ENCODE measurements around the gene INPP5A. TPM values are rescaled to one million over a fixed set of nuclear protein-coding genes. Genes with fewer than 3 reads are reported as not detected.
A peak's percentile ranks its signal among the peaks of the same experiment; 100 is the strongest.

INPP5A gene
- polyA plus RNA-seq, 3 donors: 31.5 to 35.4 (median 33.1) TPM

- DNase-seq: no peak
Observed at GRCh38 chr10:132515811-132516726, 21.5 kb upstream of the INPP5A start.

- DNase-seq: peak; percentile 90
Observed at GRCh38 chr10:132516771-132517725, 20.5 kb upstream of the INPP5A start.

DNA sequence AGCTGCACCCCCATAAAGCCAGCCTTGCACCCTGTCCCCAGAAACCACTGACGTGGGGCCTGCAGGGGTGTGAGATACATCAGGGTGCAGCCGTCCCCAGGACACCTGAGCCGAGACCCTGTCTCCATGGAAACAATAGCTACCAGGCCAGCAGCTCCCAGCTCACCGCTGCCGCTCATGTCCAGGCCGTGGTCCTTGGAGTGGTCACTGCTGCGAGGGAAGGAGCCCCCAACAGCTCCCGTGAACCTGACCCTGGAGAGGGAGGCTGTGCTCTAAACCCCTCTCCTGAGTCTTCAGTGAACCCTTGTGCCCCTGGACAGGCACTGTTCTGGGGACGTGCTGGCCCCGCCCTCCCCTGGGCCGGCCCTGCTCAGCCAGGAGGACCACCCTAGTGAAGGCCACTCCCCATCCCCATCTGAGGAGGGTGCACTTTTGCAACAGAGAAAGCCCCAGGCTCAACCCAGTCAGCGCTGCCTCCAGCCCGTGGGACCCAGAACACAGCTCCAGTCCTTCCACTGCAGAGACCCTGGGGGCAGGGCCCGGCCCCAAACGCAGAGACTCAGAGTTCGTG is 19.6 kb upstream of the INPP5A start:
- DNase-seq: no peak

GRCh38 chr10:132518572-132519381 is 18.8 kb upstream of the INPP5A start:
- DNase-seq: no peak

- DNase-seq: no peak
Observed at GRCh38 chr10:132519382-132520176, 18.0 kb upstream of the INPP5A start.

DNA sequence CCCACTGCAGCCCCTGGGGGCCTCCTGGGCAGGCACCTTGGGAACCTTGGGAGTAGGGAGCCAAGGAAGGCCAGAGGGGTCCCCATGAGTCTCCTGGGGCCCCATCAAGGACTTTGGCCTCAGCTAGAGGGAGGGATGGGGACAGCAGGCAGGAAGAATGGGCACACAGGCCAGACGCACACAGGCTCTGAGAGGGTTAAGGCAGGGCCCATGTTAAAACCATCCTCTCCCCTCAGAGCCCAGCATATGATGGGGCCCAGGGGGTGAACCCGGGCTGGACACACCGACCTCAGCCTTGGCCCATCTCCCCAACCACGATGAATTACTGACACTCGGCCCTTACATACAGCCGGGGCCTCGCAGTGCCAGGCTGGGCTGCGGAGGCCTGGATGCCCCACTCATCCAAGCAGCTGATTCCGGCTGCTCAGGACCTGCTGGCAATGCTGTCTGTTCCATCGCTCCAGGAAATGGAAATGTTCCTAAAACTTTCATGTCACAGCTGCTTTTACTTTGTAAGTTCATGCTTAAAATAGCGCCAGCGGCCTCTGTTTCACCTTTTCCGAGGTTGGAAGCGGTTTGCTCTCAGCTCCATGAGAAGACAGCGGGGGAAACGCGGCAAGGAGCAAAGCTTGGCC is 17.3 kb upstream of the INPP5A start:
- peak; percentile 78 for DNase-seq

DNA sequence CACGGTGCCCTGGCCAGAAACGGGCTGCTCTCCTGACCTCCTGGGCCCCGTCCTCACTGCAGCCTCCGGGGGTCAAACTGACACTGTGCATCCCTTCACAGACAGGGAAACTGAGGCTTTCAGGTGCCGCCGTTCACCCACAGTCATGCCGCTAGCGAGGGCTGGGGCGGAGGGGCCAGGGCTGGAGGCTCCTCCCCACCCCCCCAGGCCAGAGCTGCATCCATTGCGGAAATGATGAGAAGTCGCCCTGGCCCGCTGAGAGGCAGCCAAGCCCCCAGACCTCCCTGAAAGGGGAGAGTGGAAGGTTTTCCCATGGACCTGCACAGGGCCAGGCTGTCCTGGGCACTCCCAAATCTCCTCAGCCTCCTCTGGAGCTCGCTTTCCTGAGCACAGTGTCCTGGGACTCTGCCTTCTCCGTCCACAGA is 16.5 kb upstream of the INPP5A start:
- DNase-seq: no peak

- DNase-seq: no peak
Observed at GRCh38 chr10:132521466-132522102, 16.0 kb upstream of the INPP5A start.

DNA sequence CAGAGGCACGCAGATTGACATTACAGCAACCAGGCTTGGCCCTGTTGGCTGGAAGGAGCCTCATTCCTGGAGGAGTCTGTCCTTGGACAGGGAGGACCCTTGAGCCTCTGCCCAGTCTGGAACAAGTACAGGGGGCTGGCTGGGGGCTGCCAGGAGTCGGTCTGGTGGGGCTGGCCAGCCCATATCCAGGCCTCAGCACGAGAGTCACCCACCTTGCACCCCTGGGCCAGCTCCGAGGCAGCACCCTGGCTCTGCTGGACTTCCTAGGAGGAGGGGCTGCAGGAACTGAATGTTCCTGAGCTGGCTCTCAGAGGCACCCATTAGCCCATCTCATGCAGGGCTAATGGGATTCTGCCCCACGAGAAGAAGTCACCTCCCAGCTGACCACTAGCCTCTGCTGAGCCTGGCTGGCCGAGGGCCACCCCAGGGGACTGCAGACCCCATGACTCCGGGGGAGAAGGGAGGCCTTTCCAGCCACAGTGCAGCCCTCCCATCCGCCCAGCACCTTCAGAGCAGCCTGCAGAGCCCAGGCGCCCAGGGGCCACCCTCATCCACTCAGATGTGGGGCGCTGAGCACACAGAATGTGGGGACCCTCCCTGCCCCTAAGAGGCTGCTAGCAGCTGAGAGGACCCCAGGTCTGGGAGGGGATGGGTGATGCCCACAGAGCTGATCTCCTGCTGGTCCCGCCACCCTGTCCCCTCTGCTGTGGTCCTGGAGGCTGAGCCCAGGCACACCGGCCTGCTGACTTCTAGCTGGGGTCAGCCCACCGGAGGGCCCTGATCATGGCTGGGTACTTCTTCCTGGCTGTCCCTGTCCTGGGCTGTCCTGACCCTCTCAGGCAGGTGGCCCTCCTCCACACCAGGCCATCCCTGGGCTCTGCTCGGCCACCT is 14.8 kb upstream of the INPP5A start:
- no peak for DNase-seq

DNA sequence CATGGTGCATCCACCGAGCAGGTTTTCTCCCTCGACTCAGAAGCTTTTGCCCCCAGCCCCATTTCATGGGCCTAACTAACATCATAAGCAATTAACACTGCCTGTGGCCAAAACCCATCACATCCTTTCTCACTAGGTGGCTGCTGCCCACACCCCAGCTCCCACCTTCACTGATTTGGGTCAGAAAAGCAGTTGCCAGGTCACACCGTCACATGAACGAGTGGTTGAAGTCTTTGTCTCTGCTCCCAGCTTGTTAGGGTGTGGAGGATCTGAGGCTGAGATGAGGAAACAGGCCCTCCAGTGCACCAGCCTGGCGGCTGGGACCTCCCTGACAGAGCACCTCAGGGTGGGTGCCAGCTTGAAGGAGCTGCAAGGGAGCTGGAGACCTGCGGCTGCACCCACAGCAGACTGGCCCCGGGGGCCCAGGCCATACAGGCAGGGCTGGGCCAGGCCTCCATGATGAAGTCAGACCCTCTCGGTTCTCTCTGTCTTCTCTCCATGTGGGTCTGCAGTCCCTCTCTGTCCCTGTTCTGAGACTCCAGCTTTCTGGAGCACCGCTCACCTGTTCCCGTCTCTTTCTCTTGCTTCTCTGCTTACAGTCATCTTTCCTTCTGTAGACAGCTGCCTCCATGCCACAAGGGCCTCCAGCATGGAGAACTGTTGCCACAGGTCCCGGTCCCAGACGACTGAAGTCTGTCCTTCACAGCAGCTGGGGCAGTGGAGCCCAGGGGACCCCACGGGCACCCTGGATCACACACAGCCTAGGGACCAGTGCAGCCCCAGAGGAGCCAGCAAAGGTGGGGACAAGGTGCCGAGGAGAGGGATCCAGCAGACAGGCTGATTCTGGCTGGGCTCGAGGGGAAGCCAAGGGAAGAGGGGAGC is 13.8 kb upstream of the INPP5A start:
- no peak for DNase-seq

DNA sequence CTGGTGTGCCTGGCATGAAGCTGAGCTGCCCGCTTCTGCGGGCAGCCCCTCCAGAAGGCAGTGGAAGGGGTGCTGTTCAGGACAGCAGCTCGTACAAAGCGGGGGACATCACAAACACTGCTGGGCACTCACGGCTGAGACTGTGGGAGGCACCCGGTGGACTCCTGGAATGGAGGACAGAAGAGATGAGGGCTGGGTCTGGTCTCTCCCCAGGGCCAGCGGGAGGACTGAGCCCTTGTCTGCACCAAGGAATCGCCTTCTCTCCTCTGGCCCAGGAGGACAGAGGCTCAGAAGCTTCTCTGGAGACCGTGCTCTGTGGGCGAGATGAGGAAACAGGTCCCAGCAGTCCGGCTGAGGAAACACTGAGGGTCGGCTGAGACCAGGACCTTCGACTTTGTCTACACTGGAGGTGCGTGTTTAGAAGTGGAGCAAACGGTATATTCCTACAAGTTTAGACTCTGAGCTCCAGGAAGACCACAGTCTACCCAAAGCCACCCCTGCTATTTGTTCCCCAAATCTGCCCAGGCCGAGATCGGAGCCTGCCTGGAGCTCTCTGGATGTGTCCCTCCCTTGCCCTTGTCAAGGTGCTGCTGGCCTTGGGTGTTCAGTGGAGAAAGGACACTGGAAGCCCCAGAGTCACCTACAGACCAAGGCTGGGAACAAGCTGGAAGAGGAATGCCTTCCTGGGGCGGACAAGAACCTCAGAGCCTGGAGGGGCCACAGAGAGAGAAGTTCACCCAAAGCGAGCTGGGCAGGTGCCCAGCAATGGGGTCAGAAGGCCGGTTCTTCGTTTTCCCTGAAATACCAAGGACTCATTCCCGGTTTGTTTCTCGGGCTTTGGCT is 12.9 kb upstream of the INPP5A start:
- no peak for DNase-seq

DNA sequence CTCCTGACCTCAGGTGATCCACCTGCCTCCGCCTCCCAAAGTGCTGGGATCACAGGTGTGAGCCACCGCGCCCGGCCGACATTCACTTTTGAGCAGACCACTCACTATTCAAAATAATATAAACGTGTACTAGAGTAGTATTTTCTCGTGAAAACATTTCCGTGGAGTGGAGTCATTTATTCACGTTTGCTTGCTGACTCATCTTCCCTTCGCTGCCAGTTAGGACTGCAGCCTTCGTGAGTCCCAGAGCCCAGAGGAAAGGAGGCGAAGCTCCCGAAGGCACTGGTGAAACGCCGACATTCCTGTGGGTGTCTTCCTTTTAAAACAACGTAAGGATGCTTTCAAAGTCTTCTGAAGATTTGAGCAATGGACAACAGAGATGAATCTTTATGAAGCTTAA is 10.9 kb upstream of the INPP5A start:
- no peak for DNase-seq

DNA sequence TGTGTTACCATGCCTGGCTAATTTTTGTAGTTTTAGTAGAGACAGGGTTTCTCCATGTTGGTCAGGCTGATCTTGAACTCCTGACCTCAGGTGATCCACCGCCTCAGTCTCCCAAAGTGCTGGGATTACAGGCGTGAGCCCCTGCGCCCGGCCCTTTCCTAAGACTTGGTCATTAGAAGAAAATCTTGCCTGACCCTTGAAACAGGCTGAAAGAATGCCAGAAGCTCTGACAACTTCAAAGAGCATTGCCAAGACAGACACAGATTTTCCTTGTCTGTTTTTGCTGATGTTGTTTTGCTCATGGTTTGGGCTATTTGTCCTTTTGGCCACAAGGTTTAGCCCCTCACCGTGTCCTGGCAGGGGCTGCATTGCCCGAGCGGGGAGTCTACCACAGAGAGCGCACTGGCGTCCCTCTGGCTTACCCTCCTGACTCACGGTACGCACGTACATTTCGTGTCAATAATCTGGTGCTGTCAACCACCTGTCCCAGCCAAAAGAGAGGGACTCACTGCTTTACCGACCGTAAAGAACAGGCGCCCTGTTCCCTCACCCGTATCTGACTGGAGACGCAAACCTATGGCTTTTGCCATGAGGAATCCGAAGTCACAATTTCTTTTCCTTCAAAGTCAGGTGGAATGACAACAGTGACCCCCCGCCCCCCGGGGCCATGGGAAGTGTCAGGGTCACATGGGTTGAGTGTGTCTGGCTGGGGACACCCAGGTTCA is 10.1 kb upstream of the INPP5A start:
- no peak for DNase-seq

DNA sequence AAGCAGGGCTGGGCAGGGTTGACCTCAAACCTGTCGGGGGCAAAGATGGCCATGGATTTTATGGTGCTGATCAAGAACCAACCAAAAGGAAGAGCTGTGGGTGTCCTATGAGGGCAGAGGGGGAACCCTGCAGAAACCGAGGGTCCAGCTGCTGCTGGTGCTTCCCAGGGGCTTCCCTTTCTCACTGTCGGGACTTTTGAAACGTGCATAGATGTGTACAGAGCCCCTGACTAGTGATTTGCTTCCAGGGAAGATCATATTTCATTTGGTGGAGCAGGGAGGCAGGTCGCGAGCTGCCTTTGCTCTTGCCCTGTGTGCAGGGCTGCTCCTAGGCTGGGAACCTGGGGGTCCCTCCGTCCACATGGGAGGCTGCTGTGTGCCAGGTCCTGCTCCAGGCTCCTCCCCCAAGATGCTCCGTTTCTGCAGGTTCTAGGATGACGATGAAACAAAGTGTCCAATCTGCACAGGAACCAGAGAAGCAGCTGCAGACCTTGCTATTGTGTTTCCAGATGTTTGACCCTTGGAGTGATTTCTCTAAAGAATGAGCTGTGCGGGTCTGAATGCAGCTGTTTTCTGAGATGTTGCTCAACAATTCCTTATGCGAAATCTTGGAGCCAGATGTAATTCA is 9.4 kb upstream of the INPP5A start:
- no peak for DNase-seq

GRCh38 chr10:132532179-132532578 is 5.4 kb upstream of the INPP5A start:
- DNase-seq: no peak
